T-helper 2 cell (primary cell): Measurements from ENCODE around the gene SLC25A43.
"Not testable (repeated sequence)": the region's sequence is repeated elsewhere in the genome, so short reads cannot be mapped to it uniquely, and the experiment has no call there.

Experiments
- DNase-seq, 5 experiments: peaks; one replicate each; pipeline versions ENCODE4 v3.0.0 to v3.0.0-alpha.2; 2012 to 2022

Gene SLC25A43

GRCh38 chrX:119468551-119469312 lies 69.6 kb downstream of the SLC25A43 start:
- DNase-seq = peak; percentile 77 to 90 (median 81)

DNA sequence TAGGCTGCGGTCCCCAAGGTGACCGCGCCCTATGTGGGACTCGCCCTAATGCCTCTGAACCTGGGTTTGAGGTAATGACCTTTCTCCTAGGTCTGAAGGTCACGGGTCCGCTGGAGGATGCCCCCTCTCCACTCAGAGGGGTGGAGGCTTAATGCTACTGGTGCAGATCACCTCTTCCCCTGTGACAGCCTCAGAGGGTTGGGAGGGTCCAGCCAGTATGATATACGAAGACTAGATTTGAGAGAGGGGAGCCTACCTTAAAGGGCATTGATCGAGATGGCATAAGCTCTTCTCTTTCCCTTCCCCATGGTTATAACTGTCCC lies 70.1 kb downstream of the SLC25A43 start:
- DNase-seq = no peak

DNA sequence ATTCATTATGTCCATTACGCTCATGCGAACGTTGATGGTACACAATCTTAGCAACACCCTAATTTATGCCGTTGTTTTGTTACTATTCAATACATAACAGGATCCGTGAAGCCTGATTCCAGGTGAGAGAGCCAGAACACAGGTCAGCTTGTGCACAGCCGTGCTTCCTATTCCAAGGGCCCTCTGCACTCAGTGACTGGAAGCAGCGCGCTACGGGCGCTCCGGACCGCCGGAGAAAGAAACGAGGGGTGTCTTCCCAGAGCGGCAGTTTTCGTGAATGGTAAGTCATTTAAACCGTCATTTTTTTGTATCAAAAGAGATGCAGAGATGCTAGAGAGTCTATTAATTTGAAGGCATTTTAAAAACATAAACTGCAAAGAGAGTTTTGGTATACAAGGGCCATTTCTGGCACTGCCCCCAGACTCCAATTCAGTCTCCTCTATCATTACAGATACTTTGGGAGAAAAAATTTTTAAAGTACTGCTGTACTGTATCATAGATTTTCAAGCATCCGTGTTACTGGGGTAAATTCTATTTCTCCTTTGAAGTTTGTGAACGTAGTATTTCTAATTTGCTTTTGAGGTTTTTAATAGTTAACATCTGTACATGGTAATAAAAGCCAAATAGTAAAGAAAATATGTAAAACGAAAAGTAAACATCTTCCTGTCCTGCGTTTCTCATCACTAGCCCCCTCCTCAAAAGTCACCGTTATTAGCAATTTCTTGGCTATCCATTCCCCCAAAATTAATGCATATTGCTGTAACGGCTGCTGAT lies 75.7 kb downstream of the SLC25A43 start:
- no peak for DNase-seq

DNA sequence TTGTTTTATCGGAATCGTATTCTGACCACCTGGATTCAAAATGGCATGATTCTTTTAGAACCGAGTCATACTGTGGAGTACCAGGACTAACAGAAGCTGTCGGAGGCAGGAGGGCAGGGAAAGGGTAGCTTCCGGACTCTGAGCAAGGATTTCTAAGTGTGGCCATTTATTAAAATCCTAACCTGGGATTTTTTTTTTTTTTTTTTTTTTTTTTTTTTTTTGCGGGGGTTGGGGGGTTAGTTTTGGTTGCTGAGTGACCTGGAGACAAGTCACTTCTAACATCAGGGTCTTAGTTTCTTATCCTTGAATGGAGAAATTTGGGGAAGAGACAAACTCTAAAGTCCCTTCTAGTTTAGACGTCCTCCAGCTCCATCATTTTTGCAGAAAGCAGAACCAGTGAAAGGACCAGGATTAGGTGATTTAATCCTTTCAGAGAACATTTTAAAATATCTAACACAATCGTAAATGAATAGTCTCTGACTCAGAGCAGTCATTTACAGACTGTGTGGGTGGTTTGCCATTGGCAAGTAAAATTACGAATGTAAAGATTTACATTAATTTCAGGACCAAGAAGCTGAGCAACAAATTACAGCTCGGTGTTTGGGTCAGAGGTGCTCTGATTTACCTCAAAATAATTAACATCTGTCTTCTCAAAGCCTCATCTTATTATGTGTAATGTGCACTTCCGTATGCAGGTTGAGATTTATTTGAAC lies 76.4 kb downstream of the SLC25A43 start:
- peak in 1 of 5 experiments; percentile 4 for DNase-seq

- DNase-seq = no peak
These were observed 78.7 kb downstream of the SLC25A43 start for GRCh38 chrX:119477812-119478232.

DNA sequence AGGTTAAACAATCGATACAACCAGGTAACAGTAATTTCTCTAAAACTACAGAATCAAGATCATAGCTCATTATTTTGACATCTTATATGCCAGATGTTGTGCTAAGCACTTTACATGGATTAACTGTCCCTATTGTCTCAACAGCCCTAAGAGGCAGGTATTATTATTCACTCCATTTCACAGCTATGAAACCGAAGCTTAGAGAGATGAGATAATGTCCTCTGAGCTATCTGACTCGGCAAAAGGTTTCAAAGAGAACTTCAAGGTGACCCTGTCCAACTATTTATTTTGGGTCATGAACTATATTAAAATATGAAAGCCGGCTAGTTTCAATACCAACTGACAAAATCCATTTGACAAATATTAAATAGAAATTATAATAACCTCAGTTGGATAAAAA lies 79.4 kb downstream of the SLC25A43 start:
- DNase-seq = no peak

GRCh38 chrX:119479845-119480244 lies 80.7 kb downstream of the SLC25A43 start:
- DNase-seq = no peak

DNA sequence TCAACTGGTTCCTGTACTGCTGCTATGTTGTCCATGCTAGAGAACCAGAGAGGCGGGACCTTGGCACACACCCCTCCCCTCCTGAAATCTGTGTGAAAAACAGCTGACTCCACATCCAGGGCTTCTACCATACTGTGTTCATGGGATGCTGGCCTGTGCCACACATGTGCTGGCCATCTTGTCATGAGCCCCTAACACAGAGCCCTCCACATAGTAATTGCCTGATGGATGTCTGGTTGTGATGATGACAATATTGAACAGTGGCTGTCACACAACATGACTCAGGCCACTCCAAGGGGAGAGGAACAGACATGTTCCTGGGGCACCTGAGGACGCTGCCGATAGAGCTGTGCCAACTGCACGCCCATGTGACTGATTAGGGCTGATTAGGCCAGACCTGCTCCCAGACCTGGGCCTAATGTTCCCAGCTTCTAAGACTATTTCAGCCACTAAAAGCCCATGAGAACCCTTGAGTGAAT lies 82.2 kb downstream of the SLC25A43 start:
- DNase-seq = no peak

- no peak for DNase-seq
These were observed 82.9 kb downstream of the SLC25A43 start for GRCh38 chrX:119482041-119482440.

DNA sequence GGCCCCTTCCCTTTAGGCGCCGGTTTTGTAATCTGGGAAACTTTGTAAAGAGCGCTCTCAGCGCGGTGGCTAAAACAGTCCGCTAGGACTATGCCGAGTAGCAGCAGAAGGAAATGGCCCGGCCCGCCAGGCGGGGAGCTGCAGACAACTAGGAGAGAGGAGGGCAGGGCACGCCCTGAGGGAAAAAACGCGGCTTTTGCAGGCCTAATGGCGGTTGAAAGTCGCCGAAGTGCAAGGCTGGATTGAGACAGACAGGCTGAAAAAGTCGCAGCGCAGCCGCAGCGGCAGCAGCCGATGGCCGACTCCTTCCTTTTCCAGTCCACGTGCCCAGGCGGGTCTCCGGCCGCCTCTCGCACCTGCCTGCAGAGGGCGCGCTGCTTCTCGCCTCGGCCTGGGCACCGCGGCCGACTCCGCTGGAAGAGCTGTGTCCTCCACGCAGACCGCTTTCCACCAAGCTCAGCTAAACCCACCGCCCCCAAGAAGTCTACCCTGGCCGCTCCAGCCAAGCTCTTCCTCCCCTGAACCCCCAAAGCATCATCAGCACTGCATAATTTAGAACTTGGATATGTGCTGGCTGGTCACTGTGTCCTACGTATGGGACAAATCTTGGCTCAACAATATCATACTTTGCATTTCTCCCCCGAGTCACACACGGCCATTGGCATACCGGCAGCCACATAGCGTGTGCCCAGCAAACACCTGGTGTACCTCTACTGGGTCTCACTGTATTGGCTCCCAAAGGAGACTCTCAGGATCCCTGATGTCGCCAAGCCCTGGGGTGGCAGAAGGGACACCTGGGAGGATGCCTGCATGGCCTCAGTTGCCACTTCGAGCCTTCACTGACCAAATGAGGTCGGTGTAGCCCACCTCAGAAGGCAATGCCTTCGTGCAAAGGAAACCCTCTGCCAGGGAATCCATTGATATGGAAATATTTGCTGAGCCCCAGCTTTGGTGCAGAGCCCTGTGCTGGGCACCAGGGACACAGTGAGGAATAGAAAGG lies 83.6 kb downstream of the SLC25A43 start:
- DNase-seq = peak; percentile 36 to 71 (median 44)

DNA sequence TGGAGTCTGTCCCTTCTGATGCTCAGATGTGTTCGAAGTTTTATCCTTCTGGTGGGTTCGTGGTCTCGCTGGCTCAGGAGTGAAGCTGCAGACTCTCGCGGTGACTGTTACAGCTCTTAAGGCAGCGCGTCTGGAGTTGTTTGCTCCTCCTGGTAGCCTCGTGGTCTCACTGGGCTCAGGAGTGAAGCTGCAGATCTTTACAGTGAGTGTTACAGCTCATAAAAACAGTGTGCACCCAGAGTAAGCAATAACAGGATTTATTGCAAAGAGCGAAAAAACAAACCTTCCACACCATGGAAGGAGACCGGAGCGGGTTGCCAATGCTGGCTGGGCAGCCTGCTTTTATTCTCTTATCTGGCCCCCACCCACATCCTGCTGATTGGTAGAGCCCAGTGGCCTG lies 87.6 kb downstream of the SLC25A43 start:
- DNase-seq = no peak

DNA sequence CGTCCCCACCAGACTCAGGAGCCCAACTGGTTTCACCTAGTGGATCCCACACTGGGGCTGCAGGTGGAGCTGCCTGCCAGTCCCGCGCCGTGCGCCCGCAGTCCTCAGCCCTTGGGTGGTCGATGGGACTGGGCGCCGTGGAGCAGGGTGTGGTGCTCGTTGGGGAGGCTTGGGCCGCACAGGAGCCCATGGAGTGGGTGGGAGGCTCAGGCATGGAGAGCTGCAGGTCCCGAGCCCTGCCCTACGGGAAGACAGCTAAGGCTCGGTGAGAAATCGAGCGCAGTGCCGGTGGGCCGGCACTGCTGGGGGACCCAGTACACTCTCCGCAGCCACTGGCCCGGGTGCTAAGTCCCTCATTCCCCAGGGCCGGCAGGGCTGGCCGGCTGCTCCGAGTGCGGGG lies 88.6 kb downstream of the SLC25A43 start:
- DNase-seq = not testable (repeated sequence)

DNA sequence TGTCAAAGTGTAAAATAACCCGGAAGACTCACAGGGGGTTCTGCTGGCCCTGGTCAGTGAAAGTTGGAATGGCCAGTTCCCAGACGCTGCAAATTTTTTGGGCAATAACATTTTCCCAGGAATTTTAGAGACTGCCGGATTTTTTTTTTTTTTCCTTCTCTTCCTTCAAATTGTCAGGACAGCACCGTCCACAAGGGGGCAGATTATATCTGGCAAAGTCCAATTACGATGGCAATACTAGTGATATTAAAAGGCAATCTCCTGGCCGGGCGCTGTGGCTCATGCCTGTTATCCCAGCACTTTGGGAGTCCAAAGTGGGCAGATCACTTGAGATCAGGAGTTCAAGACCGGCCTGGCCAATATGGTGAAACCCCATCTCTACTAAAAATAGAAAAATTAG lies 89.6 kb downstream of the SLC25A43 start:
- peak in 3 of 5 experiments; percentile 1 to 26 (median 12) for DNase-seq

GRCh38 chrX:119489212-119490074 lies 90.3 kb downstream of the SLC25A43 start:
- no peak for DNase-seq

- no peak for DNase-seq
These were observed 93.3 kb downstream of the SLC25A43 start for GRCh38 chrX:119492463-119492862.

DNA sequence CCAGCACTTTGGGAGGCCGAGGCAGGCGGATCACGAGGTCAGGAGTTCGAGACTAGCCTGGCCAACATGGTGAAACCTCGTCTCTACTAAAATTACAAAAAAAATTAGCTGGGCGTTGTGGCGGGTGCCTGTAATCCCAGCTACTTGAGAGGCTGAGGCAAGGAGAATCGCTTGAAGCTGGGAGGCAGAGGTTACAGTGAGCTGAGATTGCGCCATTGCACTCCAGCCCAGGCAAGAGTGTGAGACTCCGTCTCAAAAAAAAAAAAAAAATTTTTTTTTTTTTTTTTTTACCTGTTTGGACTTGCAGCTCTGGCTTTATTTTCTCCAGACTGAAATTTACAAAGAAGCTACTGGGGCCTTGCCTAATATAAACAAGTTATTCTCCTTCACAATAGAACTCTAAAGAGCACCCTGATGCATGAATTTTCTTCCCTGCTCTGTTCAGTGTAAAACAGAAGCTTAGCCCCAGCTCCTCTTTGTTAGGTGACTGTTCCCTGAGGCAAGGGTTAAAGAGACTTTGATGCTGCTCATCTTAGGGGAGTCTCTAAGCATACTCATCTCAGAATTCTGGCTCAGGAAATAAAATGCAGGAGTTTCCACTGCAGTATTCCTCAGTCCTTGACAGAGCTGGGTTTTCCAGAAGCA lies 94.8 kb downstream of the SLC25A43 start:
- DNase-seq = not testable (repeated sequence)

DNA sequence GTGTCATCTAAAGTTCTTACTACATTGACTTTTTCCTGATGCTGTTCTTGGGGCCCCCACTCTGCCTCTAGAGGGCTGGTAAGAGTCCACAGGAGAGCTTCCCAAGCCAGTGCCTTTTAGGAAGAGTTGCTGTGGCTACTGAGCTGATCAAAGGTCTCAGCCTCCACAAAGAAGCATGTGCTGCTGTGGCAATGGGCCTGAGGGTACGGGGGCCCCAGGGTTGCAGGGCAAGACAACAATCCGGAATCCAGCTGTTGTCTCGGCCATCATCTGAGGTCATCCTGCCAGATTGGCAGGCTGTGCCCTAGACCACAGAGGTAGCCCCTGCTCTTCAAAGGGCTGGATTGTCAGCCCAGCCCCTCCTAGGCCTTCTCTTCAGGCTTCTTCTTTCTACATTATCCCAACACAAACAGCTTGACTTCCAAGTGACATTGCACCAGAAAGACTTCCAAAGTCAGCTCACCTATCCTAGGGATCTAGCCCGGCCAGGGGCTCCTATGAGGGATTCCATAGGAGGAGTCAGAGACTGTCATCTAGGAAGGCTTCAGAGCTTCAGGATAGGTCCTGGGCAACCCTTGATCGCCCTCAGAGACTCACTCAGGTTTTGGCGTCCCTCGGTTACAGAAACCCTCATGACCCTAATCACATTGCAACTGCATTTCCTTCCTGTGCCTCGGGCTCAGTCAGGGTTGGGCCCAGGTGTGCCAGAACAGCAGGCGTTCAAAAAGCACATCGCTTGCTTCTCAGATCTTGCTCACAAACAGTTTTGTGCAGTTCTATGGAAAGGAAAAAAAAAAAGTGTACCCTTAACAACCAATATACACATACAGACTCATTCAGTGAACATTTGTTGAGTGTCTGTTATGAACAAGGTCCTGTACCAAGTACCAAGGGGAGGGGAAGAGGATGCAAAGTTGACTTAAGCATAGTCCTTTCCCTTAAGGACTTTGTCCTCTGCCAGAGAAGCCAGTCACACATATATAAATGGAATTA lies 96.9 kb downstream of the SLC25A43 start:
- peak in 1 of 5 experiments; percentile 30 for DNase-seq

DNA sequence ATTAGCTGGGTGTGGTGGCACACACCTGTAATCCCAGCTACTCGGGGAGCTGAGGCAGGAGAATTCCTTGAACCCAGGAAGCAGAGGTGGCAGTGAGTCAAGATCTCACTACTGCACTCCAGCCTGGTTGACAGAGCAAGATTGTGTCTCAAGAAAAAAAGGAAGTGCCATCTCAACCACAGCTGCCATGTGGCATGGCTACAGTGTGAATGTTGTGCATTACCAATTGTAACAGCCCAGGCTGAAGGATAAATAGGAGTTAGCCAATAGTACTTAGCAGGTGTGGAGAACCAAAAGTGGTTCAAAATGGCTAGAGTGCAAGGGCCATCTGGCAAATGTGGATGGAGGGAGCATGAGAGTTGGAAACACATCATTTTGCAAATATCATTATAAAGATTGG lies 98.0 kb downstream of the SLC25A43 start:
- DNase-seq = no peak
